HG03460 (cell line): ENCODE data around the gene FAM50A.

Source experiments
- ATAC-seq: cut with Tn5 transposase; IDR thresholded peaks from one replicate; pipeline ENCODE4 v1.9.1; 2021; ENCODE audit not compliant: unreplicated experiment

Gene FAM50A

DNA sequence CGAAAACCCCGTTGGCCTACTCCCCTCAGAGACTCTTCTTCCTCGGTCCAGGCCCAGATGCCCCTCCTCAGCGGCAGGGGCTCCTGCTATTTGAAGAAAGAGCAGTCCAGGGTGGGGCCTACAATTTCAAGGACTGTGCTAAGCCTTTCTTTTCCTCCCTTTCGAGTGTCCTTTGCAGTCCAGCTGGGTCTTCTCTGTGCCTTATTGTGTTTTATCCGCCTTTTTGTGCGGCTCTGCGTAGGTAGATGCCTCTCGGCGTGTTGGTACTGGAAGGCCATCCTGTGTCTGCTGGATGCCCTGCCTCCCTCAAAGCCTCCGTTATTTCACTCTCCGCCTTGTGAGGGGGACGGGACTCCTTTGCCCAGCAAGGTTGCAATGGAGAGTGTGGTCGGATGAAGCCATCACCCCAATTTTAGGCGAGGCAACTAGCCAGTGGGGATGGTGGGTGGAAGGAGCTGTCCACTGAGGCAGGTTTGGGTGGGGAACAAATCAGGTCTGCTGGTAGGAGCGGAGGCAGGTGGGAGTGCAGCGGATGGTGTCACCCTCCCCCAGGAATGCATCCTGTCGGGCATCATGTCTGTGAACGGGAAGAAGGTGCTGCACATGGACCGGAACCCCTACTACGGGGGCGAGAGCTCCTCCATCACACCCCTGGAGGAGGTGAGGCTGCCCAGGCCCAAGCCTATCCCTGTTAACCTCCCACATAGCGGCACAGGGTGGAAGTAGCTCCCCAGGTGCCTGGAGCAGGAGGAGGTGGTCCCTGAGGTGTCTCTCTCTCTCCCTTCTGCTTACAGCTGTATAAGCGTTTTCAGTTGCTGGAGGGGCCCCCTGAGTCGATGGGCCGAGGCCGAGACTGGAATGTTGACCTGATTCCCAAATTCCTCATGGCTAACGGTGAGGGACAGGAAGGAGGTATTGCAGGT lies 5.7 kb upstream of the FAM50A start:
- no peak for ATAC-seq

DNA sequence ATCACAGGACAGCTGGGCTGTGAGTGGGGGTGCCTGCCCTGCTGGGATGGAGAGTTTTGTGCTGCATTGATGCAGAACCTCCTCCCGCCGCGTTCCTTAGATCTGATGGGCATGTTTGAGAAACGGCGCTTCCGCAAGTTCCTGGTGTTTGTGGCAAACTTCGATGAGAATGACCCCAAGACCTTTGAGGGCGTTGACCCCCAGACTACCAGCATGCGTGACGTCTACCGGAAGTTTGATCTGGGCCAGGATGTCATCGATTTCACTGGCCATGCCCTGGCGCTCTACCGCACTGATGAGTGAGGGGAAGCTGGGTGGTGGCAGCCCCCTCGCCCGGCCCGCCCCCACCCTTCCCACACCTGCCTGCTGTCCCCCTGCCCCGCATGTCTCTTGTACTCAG lies 4.1 kb upstream of the FAM50A start:
- ATAC-seq, result no peak

DNA sequence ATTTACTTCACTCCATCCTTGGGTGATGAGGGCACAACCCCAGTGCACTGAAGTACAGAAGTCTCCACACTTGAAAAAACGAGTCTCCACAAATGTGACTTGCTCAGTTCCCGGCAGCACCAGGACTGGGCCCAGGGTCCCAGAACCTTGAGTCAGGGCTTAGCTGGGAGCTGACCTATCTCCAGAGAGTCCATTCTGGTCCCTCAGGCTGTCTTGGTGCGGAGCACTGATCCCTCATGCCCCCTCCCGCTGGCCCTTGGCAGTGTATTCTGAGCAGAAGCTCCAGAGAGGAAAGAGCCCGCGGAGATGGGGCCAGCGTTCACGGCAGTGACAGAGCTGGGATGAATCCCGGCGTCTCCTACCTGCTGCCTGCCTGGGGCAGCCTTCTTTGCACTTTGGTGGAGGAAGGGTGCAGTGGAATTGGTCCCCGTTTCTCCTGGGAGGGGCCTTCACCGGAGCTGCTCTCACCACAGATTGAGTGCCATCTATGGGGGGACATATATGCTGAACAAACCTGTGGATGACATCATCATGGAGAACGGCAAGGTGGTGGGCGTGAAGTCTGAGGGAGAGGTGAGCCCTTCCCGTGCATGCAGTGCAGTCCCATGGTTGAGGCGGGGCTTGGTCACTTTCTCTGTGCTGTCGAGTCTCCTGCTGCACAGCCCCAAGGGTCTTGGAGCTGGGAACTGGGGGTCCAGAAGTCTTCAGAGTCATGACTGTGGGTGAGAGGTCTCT lies 3.2 kb upstream of the FAM50A start:
- no peak for ATAC-seq

DNA sequence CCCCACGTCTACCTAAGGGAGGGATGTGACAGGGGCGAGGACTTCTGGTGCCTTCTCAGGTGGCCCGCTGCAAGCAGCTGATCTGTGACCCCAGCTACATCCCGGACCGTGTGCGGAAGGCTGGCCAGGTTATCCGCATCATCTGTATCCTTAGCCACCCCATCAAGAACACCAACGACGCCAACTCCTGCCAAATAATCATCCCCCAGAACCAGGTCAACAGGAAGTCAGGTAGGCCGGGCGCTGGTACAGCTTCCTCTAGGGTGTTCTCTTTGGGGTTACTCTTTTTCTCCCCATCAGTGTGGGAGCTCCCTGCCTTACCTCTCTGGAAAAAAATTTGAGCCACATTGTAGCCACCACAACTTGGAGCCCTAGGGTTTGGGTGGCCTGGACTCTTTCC lies 2.4 kb upstream of the FAM50A start:
- no peak for ATAC-seq

DNA sequence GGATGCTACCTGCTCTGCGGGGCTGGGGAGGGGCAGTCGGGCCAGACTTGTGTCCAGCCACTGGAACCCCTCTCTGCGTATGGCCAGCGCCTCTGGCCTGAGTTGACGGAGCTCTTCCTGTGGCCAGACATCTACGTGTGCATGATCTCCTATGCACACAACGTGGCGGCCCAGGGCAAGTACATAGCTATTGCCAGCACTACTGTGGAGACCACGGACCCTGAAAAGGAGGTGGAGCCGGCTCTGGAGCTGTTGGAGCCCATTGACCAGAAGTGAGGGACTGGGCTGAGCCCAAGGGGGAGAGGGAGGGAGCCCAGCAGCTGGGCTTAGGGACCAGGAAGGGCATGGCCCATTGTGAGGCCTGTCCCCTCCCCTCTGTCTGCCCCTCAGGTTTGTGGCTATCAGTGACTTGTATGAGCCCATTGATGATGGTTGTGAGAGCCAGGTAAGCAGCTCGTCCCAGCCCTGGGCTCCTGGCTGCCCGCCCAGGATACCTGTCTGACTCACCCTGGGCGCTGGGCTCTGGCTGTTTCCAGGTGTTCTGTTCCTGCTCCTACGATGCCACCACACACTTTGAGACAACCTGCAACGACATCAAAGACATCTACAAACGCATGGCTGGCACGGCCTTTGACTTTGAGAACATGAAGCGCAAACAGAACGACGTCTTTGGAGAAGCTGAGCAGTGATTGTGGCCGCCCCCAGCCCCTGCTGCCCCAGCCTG lies 1.8 kb upstream of the FAM50A start:
- ATAC-seq, result no peak

DNA sequence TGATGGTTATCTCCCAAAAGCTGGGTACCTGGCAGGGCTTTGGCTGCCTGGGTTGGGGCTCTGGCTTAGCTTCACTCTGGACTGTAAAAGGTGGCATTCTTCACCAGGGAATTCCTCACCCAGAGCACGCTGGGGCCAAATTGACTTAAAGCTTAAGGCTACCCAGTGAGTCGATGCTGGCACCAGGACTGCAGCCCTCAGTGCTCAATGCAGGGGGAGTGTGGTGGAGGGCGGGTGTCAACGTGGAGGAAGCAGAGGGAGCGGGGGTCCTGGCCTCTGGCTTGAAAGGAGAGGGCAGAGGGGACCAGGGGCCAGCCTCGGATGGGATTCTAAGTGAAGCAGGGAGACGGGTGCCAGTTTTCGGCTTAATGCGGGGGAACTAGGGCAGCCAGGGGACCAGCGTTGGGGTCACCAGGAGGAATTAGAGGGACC lies 446 bp upstream of the FAM50A start:
- peak; percentile 2 for ATAC-seq

DNA sequence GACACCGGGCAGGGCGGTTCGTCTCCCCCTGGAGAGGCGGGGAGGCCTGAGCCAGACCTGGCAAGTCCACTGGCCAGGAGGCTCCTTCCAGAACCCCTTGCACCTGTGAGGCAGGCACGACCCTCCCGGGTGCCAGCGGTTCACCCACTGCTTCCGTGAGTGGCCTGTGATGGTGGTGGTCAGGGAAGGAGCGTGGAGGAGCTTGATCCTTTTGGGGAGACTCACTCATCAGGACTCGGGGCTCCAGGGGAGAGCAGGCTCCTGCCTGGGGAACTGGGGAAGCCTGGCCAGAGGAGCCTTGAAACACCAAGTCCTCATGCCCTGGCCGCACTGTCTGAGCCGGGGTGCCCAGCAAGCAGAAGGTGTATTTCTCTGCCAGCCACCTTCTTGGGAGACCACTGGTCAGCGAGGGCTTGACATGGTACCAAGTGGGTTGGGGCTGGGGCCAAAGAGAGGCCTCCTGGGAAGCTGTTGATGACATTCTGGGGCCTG lies 860 bp downstream of the FAM50A start:
- no peak for ATAC-seq

DNA sequence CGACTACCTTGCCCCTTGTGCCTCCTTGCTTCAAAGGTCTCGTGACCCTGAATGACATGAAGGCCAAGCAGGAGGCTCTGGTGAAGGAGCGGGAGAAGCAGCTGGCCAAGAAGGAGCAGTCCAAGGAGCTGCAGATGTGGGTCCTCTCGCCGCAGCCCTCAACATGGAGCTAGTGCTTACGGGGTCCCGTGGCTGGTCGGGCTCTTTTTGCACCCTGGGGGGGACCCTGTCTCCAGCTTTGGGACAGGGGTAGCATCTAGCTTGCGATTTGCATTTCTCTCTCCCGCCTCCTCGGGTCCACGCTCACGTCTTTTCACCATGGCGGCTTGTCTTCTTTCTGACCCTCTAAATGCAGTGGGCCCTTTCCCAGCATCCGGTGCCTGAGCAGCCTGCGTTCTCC lies 1.8 kb downstream of the FAM50A start:
- ATAC-seq, result no peak

DNA sequence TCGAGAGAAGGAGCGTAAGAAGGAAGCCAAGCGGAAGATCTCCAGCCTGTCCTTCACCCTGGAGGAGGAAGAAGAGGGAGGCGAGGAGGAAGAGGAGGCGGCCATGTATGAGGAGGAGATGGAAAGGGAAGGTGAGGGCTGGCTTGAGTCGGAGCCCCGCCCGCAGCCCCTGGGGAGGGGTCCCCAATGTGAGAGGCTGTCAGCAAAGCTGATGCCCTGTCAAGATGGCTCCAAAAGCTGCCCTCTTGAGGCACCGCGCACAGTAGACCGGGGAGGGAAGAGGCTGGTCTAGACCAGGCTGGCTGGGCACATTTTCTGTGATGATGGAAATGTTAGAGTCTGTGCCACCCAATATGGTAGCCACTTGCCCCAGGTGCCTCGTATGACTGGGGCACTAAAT lies 2.5 kb downstream of the FAM50A start:
- no peak for ATAC-seq

DNA sequence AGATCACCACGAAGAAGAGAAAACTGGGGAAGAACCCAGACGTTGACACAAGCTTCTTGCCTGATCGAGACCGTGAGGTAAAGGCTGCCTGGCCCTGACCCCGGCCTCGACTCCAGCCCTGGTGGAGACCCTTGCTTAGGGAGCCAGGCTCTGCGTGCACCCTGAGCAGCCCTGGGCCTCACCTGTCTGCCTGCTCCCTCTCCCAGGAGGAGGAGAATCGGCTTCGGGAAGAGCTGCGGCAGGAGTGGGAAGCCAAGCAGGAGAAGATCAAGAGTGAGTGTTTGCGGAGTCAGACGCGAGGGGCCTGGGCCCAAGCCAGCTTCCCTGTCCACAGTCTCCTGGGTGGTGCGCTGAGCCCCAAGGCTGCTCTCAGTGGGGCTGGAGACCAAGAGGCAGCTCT lies 4.5 kb downstream of the FAM50A start:
- no peak for ATAC-seq

DNA sequence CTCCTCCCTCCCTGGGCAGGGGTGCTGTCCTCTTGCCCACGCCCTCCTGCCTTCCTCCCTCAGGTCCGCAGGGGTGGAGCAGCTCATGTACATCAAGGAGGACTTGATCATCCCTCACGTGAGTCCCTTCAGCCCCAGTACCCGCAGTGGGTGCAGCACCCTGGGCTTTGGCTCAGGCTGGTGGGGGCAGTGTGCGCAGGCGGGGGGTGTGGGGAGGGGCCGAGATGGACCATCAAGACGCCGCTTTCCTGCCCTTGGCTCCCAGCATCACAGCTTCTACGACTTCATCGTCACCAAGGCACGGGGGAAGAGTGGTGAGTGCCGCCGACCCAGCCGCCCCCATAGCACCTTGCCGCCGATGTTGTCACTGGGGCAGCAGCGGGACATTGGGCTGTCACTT lies 5.7 kb downstream of the FAM50A start:
- no peak for ATAC-seq

DNA sequence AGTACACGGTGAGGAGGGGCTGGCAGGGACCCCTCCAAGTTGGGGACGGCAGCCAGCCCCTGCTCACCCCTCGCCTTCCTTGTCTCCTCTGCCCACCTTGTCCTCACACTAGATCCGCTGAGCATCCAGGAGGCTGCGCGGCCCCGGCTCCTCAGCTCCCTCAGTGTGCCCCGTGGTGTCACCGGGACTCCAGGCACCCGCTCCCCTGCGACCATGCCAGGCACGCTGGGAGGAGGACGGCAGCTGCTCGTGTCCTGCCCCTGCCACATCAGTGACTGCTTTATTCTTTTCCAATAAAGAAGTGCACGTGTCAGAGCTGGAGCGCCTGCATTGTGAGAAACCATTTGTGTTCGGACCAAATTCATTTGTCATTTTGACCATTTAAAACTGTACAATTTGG lies 6.4 kb downstream of the FAM50A start:
- ATAC-seq, result no peak

DNA sequence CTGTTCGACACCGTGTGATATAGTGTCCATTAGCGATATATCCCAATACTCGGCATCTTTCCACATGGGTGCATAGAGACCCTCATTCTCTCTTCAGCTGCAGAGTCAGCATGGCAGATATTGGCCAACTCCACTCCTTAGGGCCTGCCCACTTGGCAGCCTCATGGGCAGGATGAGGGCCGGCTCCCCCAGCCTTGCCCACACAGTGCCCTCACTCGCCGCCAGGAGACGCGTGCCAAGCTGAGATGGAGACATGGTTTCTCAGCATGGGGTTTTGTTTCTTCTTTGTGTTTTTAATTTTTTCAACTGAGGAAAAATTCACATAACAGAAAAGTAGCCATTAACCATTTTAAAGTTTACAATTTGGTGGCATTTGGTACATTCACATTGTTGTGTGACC lies 8.9 kb downstream of the FAM50A start:
- ATAC-seq, result no peak

DNA sequence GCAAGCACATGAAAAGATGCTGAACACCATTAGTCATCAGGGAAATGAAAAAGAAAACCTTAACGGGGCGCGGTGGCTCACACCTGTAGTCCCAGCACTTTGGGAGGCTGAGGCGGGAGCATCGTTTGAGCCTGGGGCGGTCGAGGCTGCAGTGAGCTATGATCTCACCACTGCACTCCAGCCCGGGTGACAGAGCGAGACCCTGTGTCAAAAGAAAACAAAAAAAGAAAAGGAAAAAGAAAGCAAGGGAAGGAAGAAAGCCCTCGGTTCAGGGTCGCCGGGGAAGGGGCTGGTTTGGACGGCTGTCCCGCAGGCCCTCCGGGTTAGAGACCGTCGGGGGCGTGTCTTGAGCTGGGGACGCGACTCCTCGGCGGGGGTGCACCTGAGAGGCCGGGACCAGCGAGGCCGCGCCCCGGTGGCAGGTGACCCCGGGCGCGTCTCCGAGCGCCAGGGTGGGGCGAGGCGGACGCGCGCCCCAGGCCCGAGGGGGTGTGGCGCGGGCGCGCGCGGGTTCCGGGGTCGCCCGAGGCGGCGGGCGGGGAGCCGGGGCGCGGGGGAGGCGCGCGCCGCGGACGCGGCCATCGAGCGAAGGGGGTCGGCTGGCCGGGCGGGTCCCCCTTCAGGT lies 13.7 kb downstream of the FAM50A start:
- peak; percentile 54 for ATAC-seq

DNA sequence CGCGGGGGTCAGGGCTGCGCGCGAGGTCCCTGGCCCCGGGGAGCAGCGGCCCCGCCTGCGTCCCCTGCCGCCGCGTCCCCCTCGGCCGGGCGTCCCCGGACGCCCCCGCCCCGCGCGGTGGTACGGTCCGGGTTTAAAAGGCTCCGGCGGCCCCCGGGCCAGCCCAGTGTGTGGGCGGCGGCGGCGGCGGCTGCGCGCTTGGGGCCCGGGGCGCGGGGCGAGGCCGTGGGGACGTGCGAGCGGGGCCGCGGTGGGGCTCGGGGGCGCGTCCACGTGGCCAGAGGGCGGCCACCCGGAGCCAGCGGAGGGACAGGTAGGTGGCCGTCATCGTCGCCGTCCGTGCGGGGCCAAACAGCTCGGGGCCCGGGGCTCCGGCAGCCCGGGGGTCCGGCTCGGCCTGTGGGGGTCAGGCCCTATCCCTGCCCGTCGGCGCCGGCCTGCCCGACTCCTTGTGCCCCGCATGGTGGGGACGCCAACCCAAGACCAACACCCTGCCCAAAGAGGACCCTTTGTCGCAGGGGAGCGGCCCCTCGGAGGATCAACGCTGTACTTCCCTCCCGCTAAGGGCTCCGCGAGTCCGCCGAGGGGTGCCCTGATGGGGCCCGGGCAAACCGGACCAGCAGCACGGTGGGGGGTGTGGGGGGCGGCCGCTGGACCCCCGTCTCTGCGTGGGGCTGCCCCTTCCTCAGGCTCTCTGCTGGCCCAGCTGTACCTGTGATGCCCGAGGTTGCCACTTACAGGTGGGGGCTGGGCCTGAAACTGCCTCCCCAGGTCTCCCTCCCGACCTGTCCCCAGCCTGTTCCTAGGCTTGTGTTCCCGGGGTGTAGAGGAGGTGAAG lies 14.4 kb downstream of the FAM50A start, which contains the start of gene PLXNA3:
TSS of gene PLXNA3 (plus strand) at position 166 of the 838 bp plus-strand sequence. CDS start 1,903 bp downstream, outside the sequence.
- peak; percentile 55 for ATAC-seq

DNA sequence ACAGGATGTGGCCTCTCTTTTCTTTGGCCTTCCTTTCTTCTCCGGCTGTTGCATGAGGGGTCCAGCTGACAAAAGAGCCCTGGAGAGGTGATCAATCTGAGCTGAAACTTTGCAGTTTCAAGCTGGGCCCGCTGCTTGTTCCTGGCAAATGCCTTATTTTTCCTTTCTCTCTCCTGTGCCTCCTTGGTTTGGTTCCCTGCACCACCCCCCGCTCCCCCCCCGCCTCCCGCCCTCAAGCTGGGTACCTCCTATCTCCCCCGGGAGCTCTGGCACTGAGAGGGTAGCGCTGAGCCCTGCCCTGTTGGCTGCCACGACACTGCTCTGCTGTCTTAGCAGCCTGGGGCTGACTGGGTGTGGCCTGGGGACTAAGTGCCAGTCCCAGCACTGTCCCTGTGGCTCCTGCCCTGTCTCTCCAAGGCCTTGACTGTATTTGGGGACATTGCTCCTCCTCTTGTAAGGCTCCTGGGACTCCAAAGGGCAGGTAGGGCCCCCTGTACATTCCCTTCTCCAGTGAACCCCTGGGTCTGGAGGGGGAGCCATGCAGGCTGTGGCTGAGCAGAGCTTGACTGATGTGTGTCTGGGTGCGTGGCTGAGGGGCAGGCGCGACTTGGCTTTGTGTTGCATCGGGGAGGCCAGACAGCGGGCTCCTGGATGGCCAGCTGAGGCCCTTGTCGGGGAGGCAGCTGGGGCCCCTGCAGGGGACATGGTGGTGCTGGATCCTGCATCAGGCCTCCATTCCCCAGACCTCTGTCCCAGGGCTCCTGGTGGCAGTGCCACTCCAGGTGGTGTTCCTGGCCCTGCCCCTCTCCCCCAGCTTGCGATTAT lies 15.2 kb downstream of the FAM50A start:
- no peak for ATAC-seq

DNA sequence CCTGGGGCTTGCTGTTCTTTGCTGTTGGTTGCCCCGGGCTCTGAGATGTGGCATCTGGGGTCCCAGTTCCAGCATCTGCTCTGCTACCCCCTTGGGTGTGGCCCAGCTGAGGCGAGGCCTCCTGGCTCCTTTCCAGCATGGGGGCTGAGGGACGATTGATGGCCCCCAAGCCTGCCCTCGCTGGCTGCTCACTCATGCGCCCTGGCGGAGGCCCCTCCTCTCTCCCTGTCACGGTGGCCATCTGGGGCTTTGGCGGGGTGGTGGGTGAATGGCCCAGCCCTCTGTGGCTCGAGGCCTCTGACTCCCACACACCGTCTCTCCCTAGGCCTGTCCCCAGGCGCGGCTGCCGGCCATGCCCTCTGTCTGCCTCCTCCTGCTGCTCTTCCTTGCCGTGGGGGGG lies 15.9 kb downstream of the FAM50A start:
- ATAC-seq, result no peak

DNA sequence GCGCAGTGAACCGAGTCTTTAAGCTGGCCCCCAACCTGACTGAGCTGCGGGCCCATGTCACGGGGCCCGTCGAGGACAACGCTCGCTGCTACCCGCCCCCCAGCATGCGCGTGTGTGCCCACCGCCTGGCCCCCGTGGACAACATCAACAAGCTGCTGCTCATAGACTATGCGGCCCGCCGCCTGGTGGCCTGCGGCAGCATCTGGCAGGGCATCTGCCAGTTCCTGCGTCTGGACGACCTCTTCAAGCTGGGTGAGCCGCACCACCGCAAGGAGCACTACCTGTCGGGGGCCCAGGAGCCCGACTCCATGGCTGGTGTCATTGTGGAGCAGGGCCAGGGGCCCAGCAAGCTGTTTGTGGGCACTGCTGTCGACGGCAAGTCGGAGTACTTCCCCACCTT lies 16.4 kb downstream of the FAM50A start:
- ATAC-seq, result no peak

DNA sequence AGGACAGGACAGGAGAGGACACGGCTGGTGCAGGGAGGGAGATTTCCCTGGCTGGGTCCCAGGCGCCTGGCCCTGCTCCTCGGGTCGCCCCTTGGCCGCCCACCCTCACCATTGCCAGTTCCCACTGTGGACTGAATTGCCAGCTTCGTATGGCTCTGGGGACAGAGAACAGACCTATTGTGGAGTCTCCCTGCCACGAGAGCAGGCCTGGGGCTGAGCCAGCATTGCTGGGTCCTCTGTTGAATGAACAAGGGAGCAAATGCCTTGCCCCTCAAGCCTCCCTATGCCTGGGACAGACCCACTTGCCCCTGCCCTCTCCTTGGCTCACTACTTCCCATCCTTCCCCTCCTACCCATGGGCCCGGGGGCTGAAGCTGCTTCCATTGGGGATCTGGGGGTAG lies 18.5 kb downstream of the FAM50A start:
- ATAC-seq, result no peak
